ENCODE results near the gene PRMT7. TPM values are rescaled to one million over a fixed set of nuclear protein-coding genes. Genes with fewer than 3 reads are reported as not detected.

The PRMT7 gene
- total RNA-seq, 2 donors from 2014 or later = 24.5 to 35.7 TPM

- H3K9me3 ChIP-seq = no peaks in the 10 kb centered on the region
- no peaks in the 10 kb centered on the region for H3K36me3 ChIP-seq
- no peak for TF ChIP-seq CTCF (IDR thresholded peaks at IDR 0.05)
- no peak overlapping the region for H3K27ac ChIP-seq
- no peaks in the 10 kb centered on the region for H3K27me3 ChIP-seq
- H3K4me3 ChIP-seq = no peak overlapping the region
- H3K4me1 ChIP-seq = no peaks in the 10 kb centered on the region
- DNase-seq (ENCODE audit: low spot score) = no peak
These were observed 59.1 kb downstream of the PRMT7 start for GRCh38 chr16:68369697-68370580.

- no peak for DNase-seq (ENCODE audit: low spot score)
- H3K27me3 ChIP-seq = no peaks in the 10 kb centered on the region
- TF ChIP-seq CTCF (IDR thresholded peaks at IDR 0.05) = no peak
- no peak overlapping the region for H3K4me3 ChIP-seq
- no peaks in the 10 kb centered on the region for H3K4me1 ChIP-seq
- H3K9me3 ChIP-seq = no peaks in the 10 kb centered on the region
- H3K36me3 ChIP-seq = no peaks in the 10 kb centered on the region
- H3K27ac ChIP-seq = no peak overlapping the region
These were observed 59.9 kb downstream of the PRMT7 start for GRCh38 chr16:68370581-68371275.

DNA sequence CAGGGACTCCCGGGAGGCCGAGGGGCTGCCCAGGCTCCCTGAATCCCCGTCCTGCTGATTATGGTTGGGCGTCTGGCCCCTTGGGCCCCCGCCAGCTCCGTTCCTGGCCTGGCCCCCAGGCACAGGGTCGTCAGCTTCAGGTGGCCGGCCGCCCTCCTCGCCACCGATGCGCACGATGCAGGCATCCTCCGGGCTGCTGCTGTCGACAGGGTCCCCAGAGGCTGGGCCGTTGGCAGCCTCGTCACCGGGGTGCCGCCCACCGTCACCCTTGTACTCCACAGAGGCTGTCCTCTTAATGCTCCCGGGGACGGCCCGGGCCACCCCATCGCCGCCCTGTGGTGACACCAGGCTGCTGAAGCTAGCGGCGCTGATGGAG is 60.4 kb downstream of the PRMT7 start:
- Histone ChIP-seq H3K36me3 (no peaks in the 10 kb centered on the region), H3K27me3 (no peaks in the 10 kb centered on the region), H3K4me1 (no peaks in the 10 kb centered on the region), H3K9me3 (no peaks in the 10 kb centered on the region), H3K27ac (no peak overlapping the region), H3K4me3 (no peak overlapping the region)
- no peak for DNase-seq (ENCODE audit: low spot score)
- no peak for TF ChIP-seq CTCF (IDR thresholded peaks at IDR 0.05)

DNA sequence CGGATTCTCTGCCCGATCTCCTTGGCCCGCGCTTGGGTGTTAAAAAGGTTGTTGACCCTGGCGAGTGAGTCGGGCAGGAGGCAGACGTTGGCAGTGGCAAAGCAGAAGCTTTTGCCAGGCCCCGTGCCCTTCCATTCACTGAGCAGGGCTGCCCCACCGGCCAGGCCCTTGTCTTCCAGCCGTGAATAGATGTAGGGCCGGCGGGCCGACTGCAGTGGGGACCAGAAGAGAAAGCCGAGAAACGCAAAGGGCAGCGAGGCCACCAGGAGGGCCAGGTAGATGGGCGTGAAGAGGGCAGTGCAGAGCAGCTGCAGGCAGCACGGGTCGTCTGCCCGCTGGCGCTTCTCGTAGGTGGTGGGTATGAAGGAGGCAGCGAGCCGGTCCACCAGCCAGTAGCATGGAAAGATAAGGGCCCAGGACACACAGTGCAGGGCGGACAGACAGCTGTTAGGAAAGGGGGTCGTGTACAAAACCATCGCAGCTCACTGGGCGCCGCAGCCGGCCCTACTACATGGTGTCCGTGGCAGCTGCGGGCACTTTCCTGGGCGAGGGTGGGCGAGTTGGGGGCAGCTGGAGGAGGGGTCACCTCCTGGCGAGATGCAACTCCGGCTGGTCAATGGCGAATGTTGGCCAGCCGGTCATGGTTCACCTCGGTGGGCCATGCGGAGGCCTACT is 61.0 kb downstream of the PRMT7 start:
- no peak for TF ChIP-seq CTCF (IDR thresholded peaks at IDR 0.05)
- H3K36me3 ChIP-seq = no peaks in the 10 kb centered on the region
- H3K4me3 ChIP-seq = no peak overlapping the region
- no peaks in the 10 kb centered on the region for H3K9me3 ChIP-seq
- no peak overlapping the region for H3K27ac ChIP-seq
- no peaks in the 10 kb centered on the region for H3K4me1 ChIP-seq
- DNase-seq (ENCODE audit: low spot score) = no peak
- H3K27me3 ChIP-seq = no peaks in the 10 kb centered on the region

DNA sequence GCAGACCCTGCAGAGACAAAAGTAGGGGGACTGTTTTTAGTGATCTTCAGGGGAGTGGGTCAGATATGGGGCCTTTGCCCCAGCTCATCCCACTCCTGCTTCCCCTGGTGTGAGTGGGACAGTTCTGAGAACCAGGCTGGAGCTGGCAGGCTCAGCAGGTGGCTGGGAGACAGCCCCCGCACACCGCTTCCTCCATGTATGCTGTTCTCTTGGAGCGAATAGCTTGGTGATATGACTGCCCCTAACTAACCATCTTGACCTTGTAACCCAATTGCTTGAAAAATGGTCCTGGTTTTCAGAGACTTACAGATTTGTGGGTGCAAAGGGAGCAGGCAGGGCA is 61.5 kb downstream of the PRMT7 start:
- H3K9me3 ChIP-seq = no peaks in the 10 kb centered on the region
- no peak overlapping the region for H3K27ac ChIP-seq
- DNase-seq (ENCODE audit: low spot score) = no peak
- H3K36me3 ChIP-seq = no peaks in the 10 kb centered on the region
- TF ChIP-seq CTCF (IDR thresholded peaks at IDR 0.05) = no peak
- H3K4me3 ChIP-seq = no peak overlapping the region
- H3K4me1 ChIP-seq = no peaks in the 10 kb centered on the region
- no peaks in the 10 kb centered on the region for H3K27me3 ChIP-seq
